Neural crest cell (in vitro differentiated cells): ENCODE data around the gene AEBP1. TPM values are rescaled to one million over a fixed set of nuclear protein-coding genes. Genes with fewer than 3 reads are reported as not detected.

Experiments
- DNase-seq: peaks from one replicate; pipeline ENCODE4 v3.0.0; 2021; ENCODE audit warnings: low read depth, mixed read lengths, low spot score
- H3K27ac Mint-ChIP-seq: one replicate; pipeline ENCODE4 v1.8.0; 2021; ENCODE audit warnings: mild to moderate bottlenecking, mixed read lengths; ENCODE audit not compliant: unreplicated experiment
- H3K27me3 Mint-ChIP-seq: 2 replicates; pipeline ENCODE4 v1.8.0; 2021; ENCODE audit warnings: low read depth, mild to moderate bottlenecking, mixed read lengths
- H3K36me3 Mint-ChIP-seq: 2 replicates; pipeline ENCODE4 v1.8.0; 2021; ENCODE audit warnings: low read depth, mild to moderate bottlenecking, mixed read lengths
- H3K4me1 Mint-ChIP-seq: 2 replicates; pipeline ENCODE4 v1.8.0; 2021; ENCODE audit warnings: mixed read lengths
- H3K4me3 Mint-ChIP-seq: one replicate; pipeline ENCODE4 v1.8.0; 2021; ENCODE audit warnings: mild to moderate bottlenecking, mixed read lengths
- H3K9me3 Mint-ChIP-seq: 2 replicates; pipeline ENCODE4 v1.8.0; 2021; ENCODE audit warnings: mixed read lengths
- total RNA-seq: library from RNA; stranded (reverse); gene quantifications from 2 replicates; pipeline ENCODE4 v1.2.1, GENCODE V29; 2021
- TF ChIP-seq, protein P1 (sequence below): fragments of 200-600 bp; sonication (generic); conservative IDR thresholded peaks from 2 replicates; pipeline ENCODE4 v1.5.0; 2021; ENCODE audit warnings: antibody characterized with exemption, mild to moderate bottlenecking

AEBP1 gene
- total RNA-seq, 1 donor from 2014 or later, result 72.6 TPM

DNA sequence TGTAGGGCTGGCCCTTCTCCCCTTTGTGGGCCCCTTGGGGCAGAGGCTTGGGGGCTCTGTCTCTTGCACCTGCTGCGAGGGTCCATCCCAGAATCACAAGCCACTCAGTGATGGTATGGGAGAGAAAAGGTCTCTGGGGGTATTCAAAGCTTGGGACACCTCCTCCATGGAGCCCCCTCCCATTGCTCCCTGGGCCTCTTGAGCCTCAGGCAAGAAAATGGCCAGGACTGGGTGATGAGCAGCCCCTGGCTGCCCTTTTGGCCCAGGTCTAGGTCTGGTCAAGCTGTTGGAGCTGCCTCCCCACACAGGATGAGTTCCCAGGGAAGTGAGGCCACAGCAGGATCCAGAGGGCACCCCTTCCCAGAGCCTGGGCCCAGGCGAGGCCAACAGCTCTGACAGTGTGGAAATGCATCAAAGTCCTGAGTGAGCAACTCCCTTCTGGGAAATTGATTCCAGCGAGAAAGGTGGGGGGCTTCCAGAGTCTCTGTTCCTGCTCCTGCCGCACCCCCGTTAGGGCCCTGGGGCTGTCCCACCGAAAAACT is 40.4 kb downstream of the AEBP1 start:
- no peak for DNase-seq
- Mint-ChIP-seq H3K9me3 (no peaks in the 10 kb centered on the region), H3K4me1 (peaks cover 3% of the 10 kb centered on the region), H3K27ac (no peak overlapping the region), H3K27me3 (peaks cover 34% of the 10 kb centered on the region), H3K4me3 (no peak overlapping the region), H3K36me3 (no peaks in the 10 kb centered on the region)
- TF ChIP-seq, protein P1, sequence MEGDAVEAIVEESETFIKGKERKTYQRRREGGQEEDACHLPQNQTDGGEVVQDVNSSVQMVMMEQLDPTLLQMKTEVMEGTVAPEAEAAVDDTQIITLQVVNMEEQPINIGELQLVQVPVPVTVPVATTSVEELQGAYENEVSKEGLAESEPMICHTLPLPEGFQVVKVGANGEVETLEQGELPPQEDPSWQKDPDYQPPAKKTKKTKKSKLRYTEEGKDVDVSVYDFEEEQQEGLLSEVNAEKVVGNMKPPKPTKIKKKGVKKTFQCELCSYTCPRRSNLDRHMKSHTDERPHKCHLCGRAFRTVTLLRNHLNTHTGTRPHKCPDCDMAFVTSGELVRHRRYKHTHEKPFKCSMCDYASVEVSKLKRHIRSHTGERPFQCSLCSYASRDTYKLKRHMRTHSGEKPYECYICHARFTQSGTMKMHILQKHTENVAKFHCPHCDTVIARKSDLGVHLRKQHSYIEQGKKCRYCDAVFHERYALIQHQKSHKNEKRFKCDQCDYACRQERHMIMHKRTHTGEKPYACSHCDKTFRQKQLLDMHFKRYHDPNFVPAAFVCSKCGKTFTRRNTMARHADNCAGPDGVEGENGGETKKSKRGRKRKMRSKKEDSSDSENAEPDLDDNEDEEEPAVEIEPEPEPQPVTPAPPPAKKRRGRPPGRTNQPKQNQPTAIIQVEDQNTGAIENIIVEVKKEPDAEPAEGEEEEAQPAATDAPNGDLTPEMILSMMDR, result no peak

DNA sequence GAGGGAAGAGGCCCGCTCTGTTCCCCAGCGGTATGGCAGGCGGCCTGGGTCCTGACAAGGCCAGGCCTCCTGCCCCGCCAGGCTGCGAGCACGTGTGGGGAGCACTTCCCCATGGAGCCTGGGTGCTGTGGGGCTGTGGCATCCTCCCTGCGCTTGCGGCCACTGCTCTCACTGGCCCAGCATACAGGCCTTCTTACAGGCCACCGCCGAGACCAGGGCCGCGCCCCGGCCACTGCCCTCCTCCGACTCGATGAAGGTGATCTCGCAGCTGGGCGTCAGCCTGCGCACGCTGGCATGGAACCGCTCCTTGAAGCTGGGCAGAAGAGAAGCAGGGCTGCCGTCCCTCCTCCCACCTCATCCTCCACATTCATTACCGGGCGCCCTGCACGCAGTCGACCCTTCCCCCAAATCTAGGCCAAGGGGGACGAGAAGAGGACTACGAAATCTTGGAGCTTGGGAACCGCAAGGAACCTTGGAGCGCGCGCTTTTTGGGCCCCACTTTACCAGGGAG is 40.9 kb downstream of the AEBP1 start:
- Mint-ChIP-seq H3K9me3 (no peaks in the 10 kb centered on the region), H3K27ac (no peak overlapping the region), H3K4me3 (no peak overlapping the region), H3K4me1 (peaks cover 3% of the 10 kb centered on the region), H3K27me3 (peaks cover 34% of the 10 kb centered on the region), H3K36me3 (no peaks in the 10 kb centered on the region)
- TF ChIP-seq, protein P1, result no peak
- no peak for DNase-seq

DNA sequence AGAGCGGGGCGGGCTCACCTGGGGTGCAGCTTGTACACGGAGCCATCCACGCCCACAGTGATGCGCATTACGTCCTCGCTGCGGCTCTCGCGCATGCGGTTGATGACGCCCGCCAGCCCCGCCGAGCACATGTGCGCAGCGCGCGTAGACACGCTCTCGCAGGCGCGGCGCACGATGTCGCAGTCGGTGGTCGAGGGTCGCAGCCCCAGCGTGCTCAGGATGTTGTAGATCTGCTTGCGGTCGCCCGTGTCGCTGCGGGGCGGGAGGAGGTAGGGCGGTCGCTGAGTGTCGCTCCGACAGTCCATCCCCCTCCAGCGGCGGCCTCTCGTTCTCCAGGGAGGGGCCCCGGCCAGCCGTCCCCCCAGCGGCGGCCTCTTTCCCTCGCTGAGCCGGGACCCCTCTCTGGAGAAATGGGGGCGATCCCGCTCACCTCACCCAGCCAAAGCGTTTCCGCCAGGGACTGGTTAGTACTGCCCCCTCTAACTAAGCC is 41.4 kb downstream of the AEBP1 start:
- no peak overlapping the region for H3K27ac Mint-ChIP-seq
- no peaks in the 10 kb centered on the region for H3K9me3 Mint-ChIP-seq
- TF ChIP-seq, protein P1, result no peak
- no peak for DNase-seq
- no peaks in the 10 kb centered on the region for H3K36me3 Mint-ChIP-seq
- peak overlapping the region; percentile 59 for H3K4me3 Mint-ChIP-seq
- H3K27me3 Mint-ChIP-seq, result peaks cover 34% of the 10 kb centered on the region
- peaks cover 3% of the 10 kb centered on the region for H3K4me1 Mint-ChIP-seq

DNA sequence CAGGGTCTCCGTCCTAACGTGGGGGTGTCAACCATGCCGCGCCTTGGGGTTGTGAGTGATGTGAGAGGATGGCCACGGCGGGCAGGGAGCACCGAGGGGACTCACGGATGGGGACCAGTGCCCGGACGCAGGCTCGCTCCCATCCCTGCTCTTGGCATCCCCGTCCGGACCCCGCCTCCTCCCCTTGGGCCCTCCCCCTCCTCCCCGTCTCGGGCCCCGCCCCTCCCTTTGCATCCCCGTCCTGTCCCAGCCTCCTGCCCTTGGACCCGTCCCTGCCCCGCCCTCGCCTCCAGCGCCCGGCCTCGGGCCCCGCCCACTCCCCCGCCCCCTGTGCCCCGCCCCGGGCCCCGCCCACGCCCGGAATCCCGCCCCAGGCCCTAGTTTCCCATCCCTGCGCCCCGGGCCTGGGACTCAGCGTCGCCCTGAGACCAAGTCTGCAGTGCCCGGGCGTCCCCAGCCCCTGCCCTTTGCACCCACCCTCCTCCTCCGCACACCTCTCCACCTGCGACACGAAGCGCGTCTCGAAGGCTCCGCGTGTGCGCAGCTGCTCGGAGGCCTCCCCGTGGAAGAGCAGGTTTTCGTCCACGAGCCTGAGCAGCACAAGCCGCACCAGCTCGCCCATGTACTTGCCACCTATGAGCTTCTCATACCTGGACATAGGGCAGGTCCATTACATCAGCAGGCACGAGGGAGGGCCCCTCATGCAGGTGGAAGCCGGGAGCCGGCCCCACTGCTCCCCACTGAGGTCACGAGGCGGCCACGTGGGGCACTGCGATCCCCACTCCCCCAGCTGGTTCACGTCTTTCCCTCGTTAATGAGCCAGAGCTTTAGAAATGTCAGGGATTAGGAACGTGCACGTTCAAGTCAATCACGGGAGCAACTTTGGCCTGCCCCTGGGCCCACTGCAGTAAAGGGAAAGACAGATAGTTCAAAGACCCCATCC is 42.1 kb downstream of the AEBP1 start:
- DNase-seq, result peak; percentile 64
- TF ChIP-seq, protein P1, result no peak
- H3K27ac Mint-ChIP-seq, result no peak overlapping the region

DNA sequence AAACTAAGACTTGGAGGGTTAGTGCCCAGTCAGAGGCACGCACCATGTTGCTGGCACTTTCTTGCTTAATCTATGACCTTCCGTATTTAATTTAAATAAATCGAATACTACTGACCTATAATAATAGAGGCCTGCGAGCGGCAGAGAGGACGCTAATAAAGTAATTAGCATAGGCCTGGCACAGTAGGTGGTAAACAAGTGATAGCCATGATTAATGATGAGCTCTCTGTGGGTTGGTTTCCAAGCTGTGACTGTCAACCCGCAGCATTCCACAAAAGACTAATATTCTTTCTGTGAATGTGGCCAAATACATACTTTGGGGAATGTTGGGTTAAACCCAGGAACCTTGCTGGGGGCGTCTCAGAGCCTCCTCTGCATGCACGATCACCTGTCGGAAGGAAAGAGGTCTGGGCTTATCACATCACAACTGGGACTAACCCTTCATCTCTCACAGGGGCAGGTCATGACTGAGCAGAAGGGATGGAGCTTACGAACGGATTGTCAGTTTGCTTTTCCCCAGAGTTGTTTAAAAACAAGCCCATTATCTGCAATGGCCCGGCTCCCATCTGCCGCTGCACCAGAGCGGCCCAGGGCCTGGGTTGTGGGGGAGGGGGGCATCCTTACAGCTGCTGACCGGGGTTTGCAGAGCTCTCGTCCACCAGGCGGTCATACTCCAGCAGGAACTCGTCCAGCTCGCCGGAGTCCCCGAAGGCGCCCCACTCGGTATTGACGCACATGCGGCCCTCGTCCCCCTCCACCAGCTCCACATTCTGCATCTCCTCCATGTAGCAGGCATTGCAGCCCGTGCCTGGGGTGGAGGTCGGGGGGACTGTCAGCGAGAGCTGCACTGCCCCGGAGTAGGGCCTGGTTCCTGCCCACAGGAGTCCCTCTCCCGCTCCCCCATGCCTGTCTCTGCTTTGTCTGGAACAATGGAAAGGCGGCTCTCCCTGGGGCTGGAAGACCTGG is 43.2 kb downstream of the AEBP1 start:
- H3K4me1 Mint-ChIP-seq, result peaks cover 3% of the 10 kb centered on the region
- no peak for DNase-seq
- H3K9me3 Mint-ChIP-seq, result no peaks in the 10 kb centered on the region
- TF ChIP-seq, protein P1, result no peak
- H3K4me3 Mint-ChIP-seq, result no peak overlapping the region
- no peaks in the 10 kb centered on the region for H3K36me3 Mint-ChIP-seq
- H3K27me3 Mint-ChIP-seq, result peaks cover 34% of the 10 kb centered on the region
- no peak overlapping the region for H3K27ac Mint-ChIP-seq

More for the DNA sequence above, 42.1 kb downstream of the AEBP1 start:
- Mint-ChIP-seq H3K36me3 (no peaks in the 10 kb centered on the region), H3K4me1 (peaks cover 3% of the 10 kb centered on the region), H3K27me3 (peaks cover 34% of the 10 kb centered on the region), H3K4me3 (peak overlapping the region; percentile 59), H3K9me3 (no peaks in the 10 kb centered on the region)
